GM23248 (cell line): Measurements from ENCODE around the gene MYLK. TPM values are rescaled to one million over a fixed set of nuclear protein-coding genes. Genes with fewer than 3 reads are reported as not detected.

ENCODE experiments used
- DNase-seq: peaks from one replicate; pipeline ENCODE4 v3.0.0-alpha.2; 2015
- H2AFZ ChIP-seq: fragments of 200-600 bp; sonication (generic); 2 replicates; pipeline ENCODE4 v1.6.1; 2016; ENCODE audit warnings: antibody characterized with exemption
- H3F3A ChIP-seq: fragments of 200-600 bp; sonication (generic); 2 replicates; pipeline ENCODE4 v1.6.1; 2016; ENCODE audit warnings: mild to moderate bottlenecking, antibody characterized with exemption, mixed run types; ENCODE audit not compliant: insufficient read depth
- H3K27ac ChIP-seq: fragments of 200-600 bp; sonication (generic); 2 replicates; pipeline ENCODE4 v1.5.1; 2016; ENCODE audit warnings: mild to moderate bottlenecking
- H3K27me3 ChIP-seq: fragments of 200-600 bp; sonication (generic); replicated peaks from 2 replicates; pipeline ENCODE4 v1.6.1; 2016; ENCODE audit warnings: mild to moderate bottlenecking; ENCODE audit not compliant: insufficient read depth
- H3K36me3 ChIP-seq: fragments of 200-600 bp; sonication (generic); 2 replicates; pipeline ENCODE4 v1.6.1; 2016; ENCODE audit warnings: low read depth, mild to moderate bottlenecking
- H3K4me1 ChIP-seq: fragments of 200-600 bp; sonication (generic); 2 replicates; pipeline ENCODE4 v1.6.1; 2016; ENCODE audit warnings: mild to moderate bottlenecking; ENCODE audit not compliant: insufficient read depth
- H3K4me2 ChIP-seq: fragments of 200-600 bp; sonication (generic); one replicate; pipeline ENCODE4 v1.6.1; 2016; ENCODE audit warnings: mild to moderate bottlenecking; ENCODE audit not compliant: unreplicated experiment
- H3K4me3 ChIP-seq: fragments of 200-600 bp; sonication (generic); 2 replicates; pipeline ENCODE4 v1.5.1; 2016; ENCODE audit warnings: mild to moderate bottlenecking
- H3K79me2 ChIP-seq: fragments of 200-600 bp; sonication (generic); 2 replicates; pipeline ENCODE4 v1.6.1; 2016; ENCODE audit warnings: mild to moderate bottlenecking; ENCODE audit not compliant: insufficient read depth
- H3K9ac ChIP-seq: fragments of 200-600 bp; sonication (generic); 2 replicates; pipeline ENCODE4 v1.6.1; 2016; ENCODE audit warnings: mild to moderate bottlenecking
- H3K9me2 ChIP-seq: fragments of 200-600 bp; sonication (generic); 2 replicates; pipeline ENCODE4 v1.6.1; 2016; ENCODE audit warnings: mixed run types, mild to moderate bottlenecking, moderate library complexity; ENCODE audit not compliant: insufficient read depth
- H3K9me3 ChIP-seq: fragments of 200-600 bp; sonication (generic); one replicate; pipeline ENCODE4 v1.6.1; 2017; ENCODE audit warnings: low read depth
- H4K20me1 ChIP-seq: fragments of 200-600 bp; sonication (generic); 2 replicates; pipeline ENCODE4 v1.6.0; 2016; ENCODE audit not compliant: insufficient read depth
- EZH2 ChIP-seq: fragments of 200-600 bp; sonication (generic); IDR thresholded peaks from 2 replicates; pipeline ENCODE4 v1.6.1; 2018; ENCODE audit warnings: antibody characterized with exemption, mild to moderate bottlenecking; ENCODE audit not compliant: insufficient read depth, poor library complexity, severe bottlenecking
- EZH2phosphoT487 ChIP-seq: fragments of 200-600 bp; sonication (generic); IDR thresholded peaks from 2 replicates; pipeline ENCODE4 v1.6.1; 2018; ENCODE audit warnings: antibody characterized with exemption, moderate library complexity, mild to moderate bottlenecking, low read depth; ENCODE audit not compliant: insufficient read depth
- WGBS, 2 experiments: methylation state at CpG; one replicate each; pipeline ENCODE4 v1.1.6; 2015 to 2017; ENCODE audit warnings: low lambda C conversion rate in 2 of 2, low coverage in 1 of 2; ENCODE audit errors: missing lambda C conversion rate in 2 of 2; 5-methylcytosine and 5-hydroxymethylcytosine counted together
- in situ Hi-C: fragments of 300-500 bp; cut with MboI; formaldehyde crosslinking; loops from 2 replicates; pipeline ENCODE4 v1.15.0; 2020
- polyA plus RNA-seq: library from polyadenylated mRNA; unstranded; fragments of >200 nt; fragmentation: Nextera tagmentation; extraction: Ambion mirVana; gene quantifications from 2 replicates; pipeline ENCODE4 v1.2.1, GENCODE V29; 2016
- total RNA-seq: library from RNA; depleted of rRNA; stranded (reverse); fragments of >200 nt; shearing (Covaris generic); gene quantifications from 2 replicates; pipeline ENCODE4 v1.2.3, GENCODE V29; 2014

The MYLK gene
- total and polyA plus RNA-seq, 2 experiments from 2014 or later, result 110 to 174 TPM

DNA sequence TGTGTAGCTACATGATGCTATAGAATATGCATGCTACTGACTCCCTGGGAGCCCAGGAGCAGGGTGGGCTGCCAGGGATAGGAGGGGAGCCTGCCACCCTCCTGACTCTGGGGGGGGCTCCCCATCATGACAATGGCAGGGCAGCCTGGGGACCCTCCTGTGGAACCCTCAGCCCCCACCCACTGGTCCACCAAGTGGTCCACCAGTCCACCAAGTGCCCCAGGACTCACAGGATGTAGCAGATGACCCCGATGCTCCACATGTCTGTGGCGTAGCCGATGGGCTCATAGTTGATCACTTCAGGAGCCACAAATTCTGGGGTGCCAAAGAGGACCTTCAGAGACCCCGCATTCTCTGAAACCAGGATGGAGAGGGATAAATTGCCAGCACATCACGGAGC lies 246.3 kb downstream of the MYLK start:
- Histone ChIP-seq H3K9me2 (no peaks in the 10 kb centered on the region), H3K79me2 (no peaks in the 10 kb centered on the region), H4K20me1 (no peaks in the 10 kb centered on the region), H3K4me2 (no peak overlapping the region), H2AFZ (no peak overlapping the region), H3K27me3 (no peaks in the 10 kb centered on the region), H3K4me3 (no peak overlapping the region), H3F3A (peaks cover 6% of the 10 kb centered on the region; the same call in 1 of the 2 replicates), H3K9ac (no peak overlapping the region), H3K4me1 (peaks cover 7% of the 10 kb centered on the region), H3K9me3 (no peaks in the 10 kb centered on the region), H3K27ac (no peak overlapping the region), H3K36me3 (peaks cover 20% of the 10 kb centered on the region; the same call in 1 of the 2 replicates)
- DNase-seq, result no peak
- in situ Hi-C loops, result no loop called here
- 90 to 98% methylated on average over 5 of the region's 5 CpGs for WGBS, 2 experiments
- TF ChIP-seq EZH2phosphoT487, result no peak
- TF ChIP-seq EZH2, result no peak

GRCh38 chr3:123637131-123637530 lies 247.0 kb downstream of the MYLK start:
- Histone ChIP-seq H3K9ac (no peak overlapping the region), H3K36me3 (peaks cover 21% of the 10 kb centered on the region; the same call in 1 of the 2 replicates), H3K79me2 (no peaks in the 10 kb centered on the region), H3K9me3 (no peaks in the 10 kb centered on the region), H3K4me2 (no peak overlapping the region), H3K4me3 (no peak overlapping the region), H4K20me1 (no peaks in the 10 kb centered on the region), H3K9me2 (no peaks in the 10 kb centered on the region), H3K4me1 (0 out of 2 replicates have a peak, but pooled peaks cover 3% of the 10 kb centered on the region), H3K27me3 (no peaks in the 10 kb centered on the region), H3F3A (peaks cover 6% of the 10 kb centered on the region; the same call in 1 of the 2 replicates), H3K27ac (no peak overlapping the region), H2AFZ (no peak overlapping the region)
- in situ Hi-C loops, result no loop called here
- 95% methylated on average over 7 of the region's 7 CpGs for WGBS, 2 experiments
- DNase-seq, result no peak
- no peak for TF ChIP-seq EZH2phosphoT487
- no peak for TF ChIP-seq EZH2

GRCh38 chr3:123636431-123636841 lies 247.7 kb downstream of the MYLK start:
- H3K27ac ChIP-seq, result no peak overlapping the region
- no peaks in the 10 kb centered on the region for H3K9me3 ChIP-seq
- no peak overlapping the region for H2AFZ ChIP-seq
- 83 to 86% methylated on average over 8 of the region's 8 CpGs for WGBS, 2 experiments
- TF ChIP-seq EZH2 (no peak), EZH2phosphoT487 (no peak)
- H3K4me1 ChIP-seq, result 0 out of 2 replicates have a peak, but pooled peaks cover 3% of the 10 kb centered on the region
- H3K9ac ChIP-seq, result no peak overlapping the region
- no peak for DNase-seq
- H3K79me2 ChIP-seq, result no peaks in the 10 kb centered on the region
- no peak overlapping the region for H3K4me2 ChIP-seq
- peaks cover 5% of the 10 kb centered on the region; the same call in 1 of the 2 replicates for H3F3A ChIP-seq
- no peak overlapping the region for H3K4me3 ChIP-seq
- peaks cover 23% of the 10 kb centered on the region; the same call in 1 of the 2 replicates for H3K36me3 ChIP-seq
- in situ Hi-C loops, result no loop called here
- H3K27me3 ChIP-seq, result no peaks in the 10 kb centered on the region
- H3K9me2 ChIP-seq, result no peaks in the 10 kb centered on the region
- H4K20me1 ChIP-seq, result no peaks in the 10 kb centered on the region

- TF ChIP-seq EZH2 (no peak), EZH2phosphoT487 (no peak)
- Histone ChIP-seq H3K27me3 (no peaks in the 10 kb centered on the region), H3K9me2 (no peaks in the 10 kb centered on the region), H2AFZ (no peak overlapping the region), H3K4me3 (no peak overlapping the region), H3K9ac (no peak overlapping the region), H3K9me3 (no peaks in the 10 kb centered on the region), H3F3A (no peaks in the 10 kb centered on the region; the same call in 1 of the 2 replicates), H3K36me3 (peaks cover 23% of the 10 kb centered on the region; the same call in 1 of the 2 replicates), H3K27ac (no peak overlapping the region), H3K79me2 (no peaks in the 10 kb centered on the region), H3K4me1 (0 out of 2 replicates have a peak, but pooled peaks cover 3% of the 10 kb centered on the region), H4K20me1 (no peaks in the 10 kb centered on the region), H3K4me2 (no peak overlapping the region)
- 87% methylated on average over 4 of the region's 4 CpGs for WGBS, 2 experiments
- DNase-seq, result no peak
- in situ Hi-C loops, result no loop called here
Observed at GRCh38 chr3:123635717-123636116, 248.4 kb downstream of the MYLK start.

GRCh38 chr3:123635217-123635616 lies 248.9 kb downstream of the MYLK start:
- no peaks in the 10 kb centered on the region for H3K27me3 ChIP-seq
- no peak overlapping the region for H3K27ac ChIP-seq
- no peaks in the 10 kb centered on the region for H3K79me2 ChIP-seq
- no peak for TF ChIP-seq EZH2
- no peak for TF ChIP-seq EZH2phosphoT487
- no peaks in the 10 kb centered on the region for H3K9me2 ChIP-seq
- no peak overlapping the region for H2AFZ ChIP-seq
- no peak overlapping the region for H3K4me2 ChIP-seq
- H3K36me3 ChIP-seq, result peaks cover 25% of the 10 kb centered on the region; the same call in 1 of the 2 replicates
- H3K4me3 ChIP-seq, result no peak overlapping the region
- WGBS, 2 experiments, result 89 to 93% methylated on average over 4 of the region's 4 CpGs
- DNase-seq, result no peak
- 0 out of 2 replicates have a peak, but pooled peaks cover 3% of the 10 kb centered on the region for H3K4me1 ChIP-seq
- in situ Hi-C loops, result no loop called here
- no peak overlapping the region for H3K9ac ChIP-seq
- no peaks in the 10 kb centered on the region for H4K20me1 ChIP-seq
- no peaks in the 10 kb centered on the region; the same call in 1 of the 2 replicates for H3F3A ChIP-seq
- H3K9me3 ChIP-seq, result no peaks in the 10 kb centered on the region
